Activated CD8-positive, alpha-beta T cell treated with anti-CD3 and anti-CD28 coated beads for 36 hours (primary cell): ENCODE results near the gene ELMO2. TPM values are rescaled to one million over a fixed set of nuclear protein-coding genes. Genes with fewer than 3 reads are reported as not detected.

ENCODE experiments used
- ATAC-seq: fragments of 200-7000 bp; cut with Tn5 transposase; one replicate; pipeline ENCODE4 v1.10.0; 2021; ENCODE audit warnings: mild to moderate bottlenecking, moderate library complexity
- CTCF ChIA-PET: fragments of 350-600 bp; sonication (Branson Sonifier 250); formaldehyde crosslinking; loops from one replicate; lab custom pipeline; 2021; ENCODE audit warnings: antibody characterized with exemption; lab: Charles Lee
- POLR2A ChIA-PET: fragments of 350-600 bp; sonication (Branson Sonifier 250); formaldehyde crosslinking; loops from one replicate; lab custom pipeline; 2021; ENCODE audit warnings: antibody characterized with exemption; lab: Charles Lee
- DNase-seq: peaks from one replicate; pipeline ENCODE4 v3.0.0-alpha.2; 2020
- H3K27ac Mint-ChIP-seq: one replicate; pipeline ENCODE4 v1.8.0; 2021; ENCODE audit warnings: mild to moderate bottlenecking, mixed read lengths
- H3K27me3 Mint-ChIP-seq: one replicate; pipeline ENCODE4 v1.8.0; 2021; ENCODE audit warnings: mixed read lengths
- H3K36me3 Mint-ChIP-seq: one replicate; pipeline ENCODE4 v1.8.0; 2021; ENCODE audit warnings: low read depth, mixed read lengths
- H3K4me1 Mint-ChIP-seq: one replicate; pipeline ENCODE4 v1.8.0; 2021; ENCODE audit warnings: low read depth, mixed read lengths
- H3K4me3 Mint-ChIP-seq: one replicate; pipeline ENCODE4 v1.8.0; 2021; ENCODE audit warnings: mild to moderate bottlenecking, moderate library complexity, mixed read lengths
- H3K9me3 Mint-ChIP-seq: one replicate; pipeline ENCODE4 v1.8.0; 2021; ENCODE audit warnings: mixed read lengths
- intact Hi-C: fragments of 100-400 bp; cut with micrococcal nuclease; formaldehyde crosslinking; loops from one replicate; pipeline ENCODE4 v1.10.0; 2022
- total RNA-seq, 2 experiments: library from RNA; stranded (reverse); gene quantifications; one replicate each; pipeline ENCODE4 v1.2.3, GENCODE V29; 2021
- TF ChIP-seq, protein P1 (sequence below): fragments of 200-600 bp; IDR thresholded peaks from one replicate; pipeline ENCODE4 v1.8.0; 2022; ENCODE audit warnings: antibody characterized with exemption, mild to moderate bottlenecking

Gene ELMO2
- total RNA-seq, 2 experiments from 2014 or later, result 36.2 to 38.1 TPM

DNA sequence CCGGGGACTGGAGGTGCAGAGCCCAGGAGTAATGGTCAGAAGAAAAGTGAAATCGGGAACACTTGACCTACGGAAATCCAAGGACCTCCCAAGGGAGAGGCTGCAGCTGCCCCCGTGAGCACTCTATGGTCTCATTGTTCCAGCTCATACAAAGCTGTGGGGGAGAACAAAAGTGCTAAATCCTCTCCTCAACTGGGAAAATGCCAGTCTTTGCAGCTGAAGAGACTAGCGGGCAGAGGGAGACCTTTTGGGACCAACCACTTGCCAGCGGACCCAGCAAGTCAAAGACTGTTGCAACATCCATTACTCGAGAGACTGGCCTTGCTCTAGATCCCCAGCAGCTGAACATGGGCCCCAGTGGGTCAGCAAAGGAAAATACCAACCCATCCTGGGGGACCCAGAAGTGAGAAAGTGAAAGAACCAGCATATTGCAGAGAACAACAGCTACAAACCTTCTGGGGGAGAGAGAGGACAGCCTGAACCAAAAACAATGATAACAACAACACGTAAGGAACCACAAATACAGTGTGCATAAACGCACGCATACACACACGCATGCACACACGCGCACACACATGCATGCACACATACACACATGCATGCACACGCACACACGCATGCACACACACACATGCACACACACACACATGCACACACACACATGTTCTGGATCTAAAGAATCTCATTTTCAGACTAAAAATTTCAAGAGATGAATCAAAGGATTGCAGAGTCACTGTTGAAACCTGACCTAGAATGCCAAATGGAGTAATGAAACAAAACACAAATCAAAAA is 24.7 kb upstream of the ELMO2 start:
- ChIA-PET POLR2A (interaction anchor here (1.2 kb wide), 1 partner anchor 9 kb away, joined by 4 read pairs; no protein-coding TSS in a partner anchor), CTCF (no interaction called here)
- ATAC-seq (no peak), DNase-seq (no peak)
- Mint-ChIP-seq H3K27ac (no peak overlapping the region), H3K36me3 (no peaks in the 10 kb centered on the region), H3K4me3 (no peak overlapping the region), H3K4me1 (no peaks in the 10 kb centered on the region), H3K9me3 (no peaks in the 10 kb centered on the region), H3K27me3 (peaks cover 33% of the 10 kb centered on the region)
- TF ChIP-seq, protein P1, sequence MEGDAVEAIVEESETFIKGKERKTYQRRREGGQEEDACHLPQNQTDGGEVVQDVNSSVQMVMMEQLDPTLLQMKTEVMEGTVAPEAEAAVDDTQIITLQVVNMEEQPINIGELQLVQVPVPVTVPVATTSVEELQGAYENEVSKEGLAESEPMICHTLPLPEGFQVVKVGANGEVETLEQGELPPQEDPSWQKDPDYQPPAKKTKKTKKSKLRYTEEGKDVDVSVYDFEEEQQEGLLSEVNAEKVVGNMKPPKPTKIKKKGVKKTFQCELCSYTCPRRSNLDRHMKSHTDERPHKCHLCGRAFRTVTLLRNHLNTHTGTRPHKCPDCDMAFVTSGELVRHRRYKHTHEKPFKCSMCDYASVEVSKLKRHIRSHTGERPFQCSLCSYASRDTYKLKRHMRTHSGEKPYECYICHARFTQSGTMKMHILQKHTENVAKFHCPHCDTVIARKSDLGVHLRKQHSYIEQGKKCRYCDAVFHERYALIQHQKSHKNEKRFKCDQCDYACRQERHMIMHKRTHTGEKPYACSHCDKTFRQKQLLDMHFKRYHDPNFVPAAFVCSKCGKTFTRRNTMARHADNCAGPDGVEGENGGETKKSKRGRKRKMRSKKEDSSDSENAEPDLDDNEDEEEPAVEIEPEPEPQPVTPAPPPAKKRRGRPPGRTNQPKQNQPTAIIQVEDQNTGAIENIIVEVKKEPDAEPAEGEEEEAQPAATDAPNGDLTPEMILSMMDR, result no peak
- intact Hi-C loops, result no loop called here

DNA sequence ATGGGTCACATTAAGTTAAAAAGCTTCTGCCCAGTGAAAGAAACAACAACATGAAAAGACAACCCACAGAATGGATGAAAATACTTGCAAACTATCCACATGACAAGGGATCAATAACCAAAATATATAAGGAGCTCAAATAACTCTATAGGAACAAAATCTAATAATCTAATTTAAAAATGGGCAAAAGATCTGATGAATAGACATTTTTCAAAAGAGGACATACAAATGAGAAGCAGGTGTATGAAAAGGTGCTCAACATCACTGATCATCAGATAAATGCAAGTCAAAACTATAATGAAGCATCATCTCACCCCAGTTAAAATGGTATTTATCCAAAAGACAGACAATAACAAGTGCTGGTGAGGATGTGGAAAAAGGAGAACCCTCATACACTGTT is 21.0 kb upstream of the ELMO2 start:
- DNase-seq (no peak), ATAC-seq (no peak)
- CTCF ChIA-PET, result no interaction called here
- intact Hi-C loops, result no loop called here
- TF ChIP-seq, protein P1, result no peak
- no peaks in the 10 kb centered on the region for H3K4me1 Mint-ChIP-seq
- no peak overlapping the region for H3K4me3 Mint-ChIP-seq
- H3K36me3 Mint-ChIP-seq, result no peaks in the 10 kb centered on the region
- no peaks in the 10 kb centered on the region for H3K9me3 Mint-ChIP-seq
- H3K27ac Mint-ChIP-seq, result no peak overlapping the region
- H3K27me3 Mint-ChIP-seq, result peaks cover 32% of the 10 kb centered on the region
- POLR2A ChIA-PET, result no interaction called here

- TF ChIP-seq, protein P1, result no peak
- DNase-seq (no peak), ATAC-seq (no peak)
- peaks cover 30% of the 10 kb centered on the region for H3K27me3 Mint-ChIP-seq
- intact Hi-C loops, result no loop called here
- H3K4me1 Mint-ChIP-seq, result no peaks in the 10 kb centered on the region
- H3K9me3 Mint-ChIP-seq, result no peaks in the 10 kb centered on the region
- ChIA-PET CTCF (interaction anchor here (1.2 kb wide), 1 partner anchor 10 kb away, joined by 4 read pairs; no protein-coding TSS in a partner anchor), POLR2A (no interaction called here)
- H3K4me3 Mint-ChIP-seq, result no peak overlapping the region
- H3K27ac Mint-ChIP-seq, result no peak overlapping the region
- no peaks in the 10 kb centered on the region for H3K36me3 Mint-ChIP-seq
These were observed 17.6 kb upstream of the ELMO2 start for GRCh38 chr20:46423882-46424482.

- ChIA-PET POLR2A (no interaction called here), CTCF (interaction anchor here (1.2 kb wide), 1 partner anchor 9 kb away, joined by 4 read pairs; no protein-coding TSS in a partner anchor)
- Mint-ChIP-seq H3K27ac (no peak overlapping the region), H3K36me3 (no peaks in the 10 kb centered on the region), H3K9me3 (no peaks in the 10 kb centered on the region), H3K4me3 (no peak overlapping the region), H3K4me1 (no peaks in the 10 kb centered on the region), H3K27me3 (peaks cover 30% of the 10 kb centered on the region)
- TF ChIP-seq, protein P1, result no peak
- intact Hi-C loops, result no loop called here
- ATAC-seq (no peak), DNase-seq (no peak)
These were observed 16.9 kb upstream of the ELMO2 start for GRCh38 chr20:46423342-46423741.

- DNase-seq (no peak), ATAC-seq (no peak)
- Mint-ChIP-seq H3K4me1 (no peaks in the 10 kb centered on the region), H3K9me3 (no peaks in the 10 kb centered on the region), H3K4me3 (no peak overlapping the region), H3K27ac (no peak overlapping the region), H3K27me3 (peaks cover 17% of the 10 kb centered on the region), H3K36me3 (no peaks in the 10 kb centered on the region)
- ChIA-PET CTCF (interaction anchor here (1.5 kb wide), 1 partner anchor 17 kb away, joined by 4 read pairs; no protein-coding TSS in a partner anchor), POLR2A (interaction anchor here (0.6 kb wide), 1 partner anchor 18 kb away, joined by 3 read pairs; no protein-coding TSS in a partner anchor)
- intact Hi-C loops, result no loop called here
- TF ChIP-seq, protein P1, result no peak
These were observed 14.5 kb upstream of the ELMO2 start for GRCh38 chr20:46420878-46421277.
